ENCODE measurements around the gene PDPN.
"Not testable (repeated sequence)": the region's sequence is repeated elsewhere in the genome, so short reads cannot be mapped to it uniquely, and the experiment has no call there.

Gene PDPN

DNA sequence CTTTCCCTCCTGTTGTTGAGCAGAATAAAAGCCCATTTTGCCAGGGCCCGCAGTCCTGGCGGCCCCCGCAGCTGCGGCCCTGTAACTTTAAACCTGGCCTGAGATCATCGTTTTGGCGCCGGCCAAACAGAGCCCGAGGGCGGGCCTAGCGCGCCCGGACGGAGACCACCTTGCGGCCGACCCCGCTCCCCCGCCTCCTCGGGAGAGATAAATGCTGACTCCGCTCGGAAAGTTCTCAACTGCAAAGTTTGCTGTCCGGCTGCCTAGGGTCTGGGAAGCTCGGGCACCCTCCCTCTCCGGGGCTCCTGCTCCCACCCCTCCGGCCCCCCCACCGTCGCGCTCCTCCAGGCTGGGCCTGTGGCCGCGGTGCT is at the start of gene PDPN:
Gene PDPN (plus strand): TSS at position 238 of the 371 bp plus-strand sequence. CDS start 202 bp downstream, outside the sequence.
- DNase-seq, result no peak

- DNase-seq, result no peak
Observed at GRCh38 chr1:13535227-13535626, 48.4 kb upstream of the PDPN start.

DNA sequence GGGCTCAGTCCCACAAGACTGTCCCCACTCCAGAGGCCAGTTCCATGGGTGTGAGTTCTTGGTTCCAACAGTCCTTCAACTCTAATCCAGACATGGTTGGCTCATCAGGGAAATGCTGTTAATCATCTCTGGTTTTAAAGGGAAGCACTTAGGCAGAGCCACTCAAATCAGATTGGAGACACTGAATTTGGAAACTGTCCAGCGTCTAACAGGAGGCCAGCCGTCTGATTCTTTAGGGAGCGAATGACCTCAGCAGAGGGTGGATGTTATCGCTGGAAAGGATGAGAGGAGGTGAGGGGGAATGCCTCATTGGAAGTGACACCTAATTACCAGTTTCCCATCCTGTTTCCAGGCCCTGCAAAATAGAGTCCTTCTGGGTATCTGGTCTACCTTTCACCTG is 47.1 kb upstream of the PDPN start:
- DNase-seq, result no peak

GRCh38 chr1:13538832-13539231 is 44.8 kb upstream of the PDPN start:
- no peak for DNase-seq

DNA sequence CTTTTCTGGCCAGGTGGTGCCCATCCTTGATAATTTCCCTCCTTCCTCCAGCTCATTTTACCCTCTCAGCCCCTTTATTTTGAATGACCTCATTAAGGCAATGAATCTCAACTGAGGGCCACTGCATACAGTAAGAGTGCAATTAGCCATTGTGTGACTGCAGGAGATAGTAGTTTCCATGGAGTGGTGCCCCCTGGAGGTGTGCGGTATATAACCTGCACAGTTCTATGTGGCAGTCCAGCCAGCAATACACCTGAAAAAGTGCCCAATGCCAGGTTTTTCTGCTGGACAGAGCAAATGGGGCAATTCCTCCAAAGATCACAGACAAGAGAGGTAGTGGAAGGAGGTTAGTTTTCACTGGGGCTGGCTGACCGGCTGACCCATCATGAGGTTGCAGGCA is 43.9 kb upstream of the PDPN start:
- no peak for DNase-seq

DNA sequence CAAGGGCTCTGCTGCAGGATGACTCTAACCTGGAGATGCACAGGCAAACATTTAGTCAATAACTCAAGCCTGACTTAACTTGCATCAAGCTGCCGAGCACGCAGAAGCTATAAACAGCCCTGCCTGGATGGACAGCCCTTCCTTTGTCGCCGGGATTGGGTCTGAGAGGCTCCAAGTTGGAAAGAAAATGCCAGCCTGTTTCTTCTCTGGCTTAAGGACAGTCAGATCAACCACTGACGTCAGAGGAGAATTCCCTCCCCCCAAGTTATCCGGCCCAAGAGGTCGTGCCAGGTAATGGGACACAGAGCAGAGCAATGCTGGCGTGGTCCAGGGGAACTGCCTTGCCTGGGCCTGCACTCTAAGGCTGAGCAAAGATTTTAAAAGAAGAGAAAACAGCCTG is 42.8 kb upstream of the PDPN start:
- no peak for DNase-seq

DNA sequence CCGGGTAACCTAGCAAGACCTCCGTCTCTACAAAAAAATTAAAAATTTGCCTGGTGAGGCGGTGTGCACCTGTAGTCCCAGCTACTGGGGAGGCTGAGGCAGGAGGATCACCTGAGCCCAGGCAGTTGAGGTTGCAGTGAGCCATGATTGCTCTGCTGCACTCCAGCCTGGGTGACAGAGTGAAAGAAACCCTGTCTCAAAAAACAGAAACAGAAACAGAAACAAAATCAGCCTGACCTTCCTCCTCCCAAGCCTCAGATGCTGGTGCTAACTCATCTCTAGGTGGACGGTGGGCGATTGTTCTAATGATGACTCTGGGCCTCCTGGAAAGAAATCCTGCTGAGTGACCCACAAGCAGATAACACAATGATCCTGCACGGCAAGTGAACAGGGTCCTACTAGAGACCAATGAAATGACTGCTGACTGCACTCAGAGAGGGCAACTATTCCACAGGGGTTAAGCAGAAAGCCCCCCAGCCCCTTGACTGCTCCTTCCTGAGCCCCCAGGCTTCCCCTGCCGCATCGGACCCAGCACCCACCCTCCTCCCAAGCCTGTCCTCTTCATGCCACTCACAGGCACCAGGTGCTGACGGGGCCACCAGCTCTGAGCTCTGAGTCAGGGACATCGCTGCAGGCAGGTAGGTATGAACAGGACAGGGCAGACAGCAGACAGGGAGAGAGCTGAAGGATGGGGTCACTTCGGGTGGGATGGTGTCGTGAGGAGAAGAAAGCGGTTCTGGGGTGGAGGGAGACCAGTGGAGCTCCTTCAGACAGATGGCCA is 42.0 kb upstream of the PDPN start:
- no peak for DNase-seq

GRCh38 chr1:13543451-13544220 is 40.0 kb upstream of the PDPN start:
- DNase-seq, result no peak

GRCh38 chr1:13544221-13544556 is 39.4 kb upstream of the PDPN start:
- DNase-seq, result no peak

DNA sequence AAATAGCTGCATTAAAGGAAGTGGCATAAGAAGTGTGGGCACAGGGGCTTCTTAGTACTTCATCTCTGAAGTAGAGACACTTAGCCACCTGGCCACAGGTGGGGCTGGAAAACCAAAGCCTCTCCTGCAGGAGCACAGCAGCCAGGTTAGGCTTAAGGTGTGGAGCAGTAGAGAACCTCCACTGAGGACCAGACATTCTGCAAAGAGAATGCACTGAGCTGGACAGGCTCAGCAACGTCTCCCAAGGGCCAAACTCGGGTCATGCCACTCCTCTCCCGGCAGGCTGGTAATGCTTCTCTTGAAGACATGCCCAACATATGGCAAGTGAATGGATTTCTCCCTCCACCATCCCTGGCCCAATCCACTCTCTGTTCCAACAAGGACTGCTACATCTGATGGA is 36.8 kb upstream of the PDPN start:
- DNase-seq, result no peak

- no peak for DNase-seq
Observed at GRCh38 chr1:13548281-13548680, 35.4 kb upstream of the PDPN start.

DNA sequence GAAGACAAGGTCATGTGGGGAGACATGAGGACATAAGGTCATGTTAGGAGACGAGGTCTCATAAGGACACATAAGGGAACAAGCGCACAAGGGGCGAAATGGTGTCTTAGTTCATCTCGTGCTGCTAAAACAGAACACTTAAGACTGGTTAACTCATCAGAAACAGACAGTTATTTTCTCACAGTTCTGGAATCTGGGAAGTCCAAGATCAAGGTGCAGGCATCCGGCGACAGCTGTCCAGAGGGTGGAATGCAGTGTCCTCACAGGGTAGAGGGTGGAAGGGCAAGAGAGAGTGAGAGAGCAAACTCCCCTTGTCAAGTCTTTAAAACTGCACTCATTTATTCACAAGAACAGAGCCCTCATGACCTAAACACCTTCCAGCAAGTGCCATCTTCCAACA is 34.6 kb upstream of the PDPN start:
- no peak for DNase-seq

- DNase-seq, result no peak
Observed at GRCh38 chr1:13549521-13549920, 34.1 kb upstream of the PDPN start.

GRCh38 chr1:13550663-13551062 is 33.0 kb upstream of the PDPN start:
- no peak for DNase-seq

- no peak for DNase-seq
Observed at GRCh38 chr1:13554798-13555197, 28.8 kb upstream of the PDPN start.

GRCh38 chr1:13556224-13556764 is 27.3 kb upstream of the PDPN start:
- DNase-seq, result no peak

- no peak for DNase-seq
Observed at GRCh38 chr1:13560541-13560940, 23.1 kb upstream of the PDPN start.

DNA sequence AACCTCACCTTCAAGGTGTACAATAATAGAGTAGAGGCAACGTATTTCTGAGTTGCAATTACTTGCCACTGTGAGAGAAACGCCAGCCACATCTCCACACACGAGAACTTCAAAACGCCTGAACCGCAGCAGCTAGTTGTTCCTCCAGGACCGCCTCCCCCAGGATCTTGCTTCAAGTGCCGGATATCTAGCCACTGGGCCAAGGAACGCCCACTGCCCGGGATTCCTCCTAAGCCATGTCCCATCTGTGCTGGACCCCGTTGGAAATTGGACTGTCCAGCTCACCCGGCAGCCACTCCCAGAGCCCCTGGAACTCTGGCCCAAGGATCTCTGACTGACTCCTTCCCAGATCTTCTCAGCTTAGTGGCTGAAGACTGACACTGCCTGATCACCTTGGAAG is 20.7 kb upstream of the PDPN start:
- not testable (repeated sequence) for DNase-seq

GRCh38 chr1:13564073-13564472 is 19.6 kb upstream of the PDPN start:
- DNase-seq, result no peak

DNA sequence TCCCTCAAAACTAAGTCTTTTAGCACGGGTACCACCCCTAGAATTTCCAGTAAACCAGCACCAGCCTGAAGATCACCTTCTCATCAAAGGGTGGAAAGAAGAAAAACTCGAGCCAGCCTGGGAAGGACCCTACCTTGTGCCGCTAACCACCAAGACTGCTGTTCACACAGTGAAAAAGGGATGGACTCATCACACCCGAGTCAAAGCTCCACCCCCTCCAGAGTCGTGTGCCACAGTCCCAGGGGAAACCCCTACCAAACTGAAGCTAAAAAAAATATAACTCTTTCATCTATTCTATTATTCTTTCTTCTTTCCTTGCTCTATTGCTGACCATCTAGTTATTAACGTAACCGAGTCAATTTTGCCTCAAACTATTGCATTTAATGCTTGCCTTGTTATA is 13.2 kb upstream of the PDPN start:
- not testable (repeated sequence) for DNase-seq

DNA sequence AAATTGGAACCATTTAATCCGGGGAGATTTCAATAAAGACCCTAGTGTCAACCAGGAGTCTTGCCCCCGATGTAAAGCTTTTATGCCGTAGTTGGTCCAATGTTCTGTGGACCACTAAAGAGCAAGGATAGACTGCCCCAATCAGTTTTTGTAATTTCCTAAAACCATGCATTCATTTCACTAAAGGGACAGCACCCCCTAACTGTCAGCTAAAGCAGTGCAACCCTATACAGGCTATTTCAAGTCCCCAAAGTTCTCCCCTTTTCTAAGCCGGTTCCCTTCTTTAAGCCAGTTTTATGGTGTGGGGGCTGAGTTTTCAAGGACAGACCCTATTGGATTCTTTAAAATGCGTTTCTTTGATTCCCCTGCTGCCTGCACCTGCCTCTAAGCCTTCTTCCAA is 12.7 kb upstream of the PDPN start:
- DNase-seq, result no peak

DNA sequence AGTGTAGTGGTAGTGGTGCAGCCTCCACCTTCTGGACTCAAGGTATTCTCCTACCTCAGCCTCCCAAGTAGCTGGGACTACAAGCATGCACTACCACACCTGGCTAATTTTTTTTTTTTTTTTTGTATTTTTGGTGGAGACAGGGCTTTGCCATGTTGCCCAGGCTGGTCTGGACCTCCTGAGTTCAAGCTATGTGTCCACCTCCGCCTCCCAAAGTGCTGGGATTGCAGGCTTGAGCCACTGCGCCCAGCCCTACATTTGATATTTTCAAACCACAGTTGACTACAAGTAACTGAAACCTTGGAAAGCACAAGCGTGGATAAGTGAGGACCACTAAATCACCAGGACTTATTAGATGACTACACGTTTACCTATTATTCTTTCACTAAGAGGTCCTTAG is 10.0 kb upstream of the PDPN start:
- DNase-seq, result no peak

DNA sequence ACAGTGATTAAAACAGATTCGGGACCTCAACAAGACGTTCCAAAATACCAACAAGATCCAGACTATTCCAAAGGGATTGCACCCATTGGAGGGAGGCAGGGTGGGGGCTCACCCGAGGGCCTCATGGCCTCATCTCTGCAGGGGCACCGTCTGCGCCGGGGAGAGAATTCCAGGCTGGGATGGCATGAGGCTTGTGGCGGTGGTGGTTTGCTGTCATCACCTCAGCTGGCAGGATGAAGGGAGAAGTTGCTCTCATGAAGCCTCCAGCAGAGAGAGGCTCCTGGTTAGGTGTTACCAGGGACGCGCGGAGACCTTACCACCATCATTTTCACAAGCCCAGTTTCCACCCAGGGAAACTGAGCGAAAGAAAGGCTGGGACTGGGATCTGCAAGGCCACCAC is 6.7 kb upstream of the PDPN start:
- no peak for DNase-seq

DNA sequence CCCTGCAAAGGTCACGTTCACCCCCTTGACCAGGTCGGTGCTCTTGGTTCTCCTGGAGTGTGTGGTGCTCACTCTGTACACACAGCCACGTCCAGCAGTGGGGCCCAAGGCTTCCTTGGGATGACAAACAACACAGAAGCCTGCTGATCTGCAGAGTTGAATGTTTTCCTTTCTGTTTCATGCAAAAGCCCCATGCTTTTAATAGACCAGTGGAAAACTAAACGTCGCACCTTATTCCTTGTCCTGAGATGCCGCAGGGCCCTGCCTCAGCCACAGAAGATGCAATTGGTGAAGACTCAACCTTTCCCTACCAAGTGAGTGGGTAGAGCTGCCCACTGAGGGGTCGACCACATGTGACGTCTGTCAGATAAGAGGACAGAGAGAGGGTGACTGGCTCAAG is 5.8 kb upstream of the PDPN start:
- no peak for DNase-seq

Measured in CD4-positive, alpha-beta T cell treated with Interleukin-15 for 1 hour (primary cell).